ENCODE results near the gene SPAG9. TPM values are rescaled to one million over a fixed set of nuclear protein-coding genes. Genes with fewer than 3 reads are reported as not detected.
A peak's percentile ranks its signal among the peaks of the same experiment; 100 is the strongest.

Gene SPAG9
- total RNA-seq, 1 experiment from 2014 or later = 77.6 TPM

DNA sequence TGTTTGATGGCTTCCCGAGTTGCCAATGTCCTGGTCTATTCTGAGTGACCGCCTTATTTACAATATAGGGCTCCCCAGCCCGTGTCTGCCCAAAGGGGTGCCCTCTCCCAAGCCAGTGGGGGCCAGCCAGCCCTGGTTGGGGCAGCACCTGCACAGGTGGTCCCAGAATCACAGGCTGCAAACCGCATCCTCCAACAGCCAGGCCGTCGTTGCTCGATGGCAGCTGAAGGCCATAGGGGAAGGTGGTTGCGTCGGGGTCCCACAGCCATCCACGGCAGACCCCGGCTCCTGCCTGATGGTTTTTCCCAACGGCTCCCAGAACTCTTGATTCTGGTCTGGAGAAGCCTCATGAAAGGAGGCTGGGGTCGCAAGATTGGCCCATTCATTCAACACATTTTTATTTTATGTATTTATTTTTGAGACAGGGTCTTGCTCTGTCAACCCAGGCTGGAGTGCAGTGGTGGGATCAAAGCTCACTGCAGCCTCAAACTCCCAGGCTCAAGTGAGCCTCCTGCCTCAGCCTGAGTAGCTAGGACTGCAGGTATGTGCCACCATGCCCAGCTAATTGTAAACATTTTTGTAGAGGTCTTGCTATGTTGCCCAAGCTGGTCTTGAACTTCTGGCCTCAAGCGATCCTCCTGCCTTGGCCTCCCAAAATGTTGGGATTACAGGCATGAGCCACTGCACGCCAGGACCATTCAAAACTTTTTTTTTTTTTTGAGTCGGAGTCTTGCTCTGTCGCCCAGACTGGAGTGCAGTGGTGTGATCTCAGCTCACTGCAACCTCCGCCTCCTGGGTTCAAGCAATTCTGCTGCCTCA lies 175.6 kb downstream of the SPAG9 start:
- Histone ChIP-seq H4K20me1 (ENCODE audit: insufficient read depth) (no peaks in the 10 kb centered on the region), H3K27me3 (ENCODE audit: insufficient read depth, low read length) (no peaks in the 10 kb centered on the region), H3K9me3 (ENCODE audit: control insufficient read depth in 1 of 2, insufficient read depth in 1 of 2, low read depth in 1 of 2, low read length in 2 of 2) (no peaks in the 10 kb centered on the region), H3K27ac (ENCODE audit: low read depth, low read length) (peak overlapping the region; percentile 17; the same call in 1 of the 2 replicates), H3K9ac (ENCODE audit: low read length) (peak overlapping the region; percentile 55), H3K79me2 (ENCODE audit: insufficient read depth, low read length) (no peaks in the 10 kb centered on the region), H3K4me3 (replicated peaks in 1 of 2; ENCODE audit: low read depth in 1 of 2, low read length in 2 of 2) (peak overlapping the region; percentile 40 to 52), H3K9me2 (ENCODE audit: insufficient read depth) (no peaks in the 10 kb centered on the region), H3K4me2 (ENCODE audit: low read length) (peak overlapping the region; percentile 78), H2AFZ (ENCODE audit: low read depth, low read length, poor library complexity, severe bottlenecking) (no peak overlapping the region), H3K36me3 (ENCODE audit: control insufficient read depth in 1 of 2, insufficient read depth in 2 of 2, low read length in 2 of 2) (no peaks in the 10 kb centered on the region), H3K4me1 (ENCODE audit: control insufficient read depth in 1 of 2, insufficient read depth in 2 of 2, low read length in 2 of 2) (peaks cover 55 to 81% of the 10 kb centered on the region in 2 experiments)
- CTCF ChIA-PET = interaction anchor here (0.8 to 1.7 kb wide), 7 partner anchors 9 to 208 kb away, joined by 3 to 5 read pairs (median 4); partner anchors contain the start of genes NME1 and TOB1
- no peak for DNase-seq (ENCODE audit: low read depth, low spot score)
- POLR2A ChIA-PET = interaction anchor here (0.7 to 3.0 kb wide), 6 partner anchors 9 to 162 kb away, joined by 3 to 37 read pairs (median 4); partner anchors contain the start of gene TOB1
- TF ChIP-seq, protein P1, sequence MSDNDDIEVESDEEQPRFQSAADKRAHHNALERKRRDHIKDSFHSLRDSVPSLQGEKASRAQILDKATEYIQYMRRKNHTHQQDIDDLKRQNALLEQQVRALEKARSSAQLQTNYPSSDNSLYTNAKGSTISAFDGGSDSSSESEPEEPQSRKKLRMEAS (IDR thresholded peaks at IDR 0.05) = no peak
- TF ChIP-seq CBX3 (IDR thresholded peaks at IDR 0.05; ENCODE audit: low read depth) (no peak), SP1 (IDR thresholded peaks at IDR 0.05; ENCODE audit: low read depth) (no peak), EZH2phosphoT487 (IDR thresholded peaks at IDR 0.05; ENCODE audit: borderline replicate concordance) (no peak), CEBPB (IDR thresholded peaks at IDR 0.05; ENCODE audit: low read depth) (no peak), SRF (IDR thresholded peaks at IDR 0.05; ENCODE audit: low read depth) (no peak), EGR1 (IDR thresholded peaks at IDR 0.05; ENCODE audit: low read depth) (no peak), ZNF274 (IDR thresholded peaks at IDR 0.05; ENCODE audit: low read depth, low read length) (no peak), EZH2 (IDR thresholded peaks at IDR 0.05) (no peak), POLR2A (IDR thresholded peaks at IDR 0.05; ENCODE audit: borderline replicate concordance, extremely low read depth, insufficient read depth, insufficient read length) (no peak)
- TF ChIP-seq, protein P2, sequence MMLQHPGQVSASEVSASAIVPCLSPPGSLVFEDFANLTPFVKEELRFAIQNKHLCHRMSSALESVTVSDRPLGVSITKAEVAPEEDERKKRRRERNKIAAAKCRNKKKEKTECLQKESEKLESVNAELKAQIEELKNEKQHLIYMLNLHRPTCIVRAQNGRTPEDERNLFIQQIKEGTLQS (IDR thresholded peaks at IDR 0.05) = no peak
- TF ChIP-seq, protein P3, sequence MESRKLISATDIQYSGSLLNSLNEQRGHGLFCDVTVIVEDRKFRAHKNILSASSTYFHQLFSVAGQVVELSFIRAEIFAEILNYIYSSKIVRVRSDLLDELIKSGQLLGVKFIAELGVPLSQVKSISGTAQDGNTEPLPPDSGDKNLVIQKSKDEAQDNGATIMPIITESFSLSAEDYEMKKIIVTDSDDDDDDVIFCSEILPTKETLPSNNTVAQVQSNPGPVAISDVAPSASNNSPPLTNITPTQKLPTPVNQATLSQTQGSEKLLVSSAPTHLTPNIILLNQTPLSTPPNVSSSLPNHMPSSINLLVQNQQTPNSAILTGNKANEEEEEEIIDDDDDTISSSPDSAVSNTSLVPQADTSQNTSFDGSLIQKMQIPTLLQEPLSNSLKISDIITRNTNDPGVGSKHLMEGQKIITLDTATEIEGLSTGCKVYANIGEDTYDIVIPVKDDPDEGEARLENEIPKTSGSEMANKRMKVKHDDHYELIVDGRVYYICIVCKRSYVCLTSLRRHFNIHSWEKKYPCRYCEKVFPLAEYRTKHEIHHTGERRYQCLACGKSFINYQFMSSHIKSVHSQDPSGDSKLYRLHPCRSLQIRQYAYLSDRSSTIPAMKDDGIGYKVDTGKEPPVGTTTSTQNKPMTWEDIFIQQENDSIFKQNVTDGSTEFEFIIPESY (IDR thresholded peaks at IDR 0.05; ENCODE audit: extremely low read depth, insufficient replicate concordance, low read length) = no peak
- RAD21 ChIA-PET (ENCODE audit: low non-redundant PET in 1 of 2, low total read pairs in 2 of 2, uncharacterized antibody in 2 of 2, unreplicated experiment in 2 of 2) = interaction anchor here (0.5 to 1.0 kb wide), 7 partner anchors 60 to 159 kb away, joined by 3 to 4 read pairs (median 3); no protein-coding TSS in a partner anchor
- no TSS peak for BruUV-seq (replicated peaks)
- no peak for ATAC-seq
- intact Hi-C loops (cut with micrococcal nuclease) = no loop called here
